ENCODE measurements around the gene PIAS1.

PIAS1 gene

GRCh38 chr15:68192804-68193486, 138.8 kb downstream of the PIAS1 start:
- TF ChIP-seq ZNF366 (tag by site-specific recombination; conservative IDR thresholded peaks at IDR 0.05), result no peak
- no peak for TF ChIP-seq GLIS2 (tag by site-specific recombination; IDR thresholded peaks at IDR 0.05)
- TF ChIP-seq ZBTB17 (tag by site-specific recombination; IDR thresholded peaks at IDR 0.05), result peak; percentile 25; the same call in 1 of the 2 replicates
- TF ChIP-seq ZFP3 (tag by site-specific recombination; IDR thresholded peaks at IDR 0.05; ENCODE audit: low read depth), result no peak
- ChIA-PET POLR2A (no interaction called here), CTCF (interaction anchor here (0.6 kb wide), 1 partner anchor 461 kb away, joined by 6 read pairs; no protein-coding TSS in a partner anchor)
- Histone ChIP-seq H3K4me3 (ENCODE audit: low read depth, low read length) (no peak overlapping the region), H3K36me3 (ENCODE audit: control insufficient read depth in 2 of 2, insufficient read depth in 1 of 2, low read length in 2 of 2) (peaks cover 6 to 63% of the 10 kb centered on the region in 2 experiments), H3K27ac (ENCODE audit: extremely low read depth, low read depth, low read length) (no peak overlapping the region), H3K9me3 (ENCODE audit: control insufficient read depth, insufficient read depth, low read depth, low read length) (no peaks in the 10 kb centered on the region), H3K4me1 (ENCODE audit: control insufficient read depth, insufficient read depth, low read length) (no peaks in the 10 kb centered on the region)

- Histone ChIP-seq H3K4me3 (ENCODE audit: low read depth, low read length) (no peak overlapping the region), H3K36me3 (ENCODE audit: control insufficient read depth in 2 of 2, insufficient read depth in 1 of 2, low read length in 2 of 2) (peaks cover 0 to 47% of the 10 kb centered on the region in 2 experiments), H3K9me3 (ENCODE audit: control insufficient read depth, insufficient read depth, low read depth, low read length) (no peaks in the 10 kb centered on the region), H3K4me1 (ENCODE audit: control insufficient read depth, insufficient read depth, low read length) (no peaks in the 10 kb centered on the region), H3K27ac (ENCODE audit: extremely low read depth, low read depth, low read length) (no peak overlapping the region)
- CTCF ChIA-PET, result interaction anchor here (0.6 to 1.3 kb wide), 11 partner anchors 40 to 1288 kb away, joined by 3 to 8 read pairs (median 4); no protein-coding TSS in a partner anchor
- POLR2A ChIA-PET, result interaction anchor here (0.7 to 1.2 kb wide), 2 partner anchors 42 to 83 kb away, joined by 3 read pairs; no protein-coding TSS in a partner anchor
- TF ChIP-seq ZNF280D (tag by site-specific recombination; IDR thresholded peaks at IDR 0.05) (no peak), ZNF175 (tag by site-specific recombination; IDR thresholded peaks at IDR 0.05) (no peak), ZNF37A (tag by site-specific recombination; IDR thresholded peaks at IDR 0.05) (no peak), ZNF416 (tag by site-specific recombination; IDR thresholded peaks at IDR 0.05) (no peak), ZNF837 (tag by site-specific recombination; IDR thresholded peaks at IDR 0.05) (no peak), ZNF214 (tag by site-specific recombination; IDR thresholded peaks at IDR 0.05; ENCODE audit: borderline replicate concordance) (no peak), ZNF561 (tag by site-specific recombination; IDR thresholded peaks at IDR 0.05; ENCODE audit: borderline replicate concordance) (no peak), ZNF658 (tag by site-specific recombination; IDR thresholded peaks at IDR 0.05) (no peak), ZNF133 (tag by site-specific recombination; IDR thresholded peaks at IDR 0.05) (no peak), MZF1 (tag by site-specific recombination; IDR thresholded peaks at IDR 0.05; ENCODE audit: borderline replicate concordance) (no peak), KLF10 (tag by site-specific recombination; IDR thresholded peaks at IDR 0.05) (no peak), ZNF830 (tag by site-specific recombination; IDR thresholded peaks at IDR 0.05; ENCODE audit: low read depth) (no peak)
Measured at GRCh38 chr15:68195336-68196112, 141.4 kb downstream of the PIAS1 start.

- H3K9me3 ChIP-seq (ENCODE audit: control insufficient read depth, insufficient read depth, low read depth, low read length), result no peaks in the 10 kb centered on the region
- ChIA-PET POLR2A (interaction anchor here (1.2 kb wide), 1 partner anchor 82 kb away, joined by 3 read pairs; no protein-coding TSS in a partner anchor), CTCF (interaction anchor here (0.7 kb wide), 1 partner anchor 334 kb away, joined by 3 read pairs; no protein-coding TSS in a partner anchor)
- no peaks in the 10 kb centered on the region for H3K4me1 ChIP-seq (ENCODE audit: control insufficient read depth, insufficient read depth, low read length)
- H3K36me3 ChIP-seq (ENCODE audit: control insufficient read depth in 2 of 2, insufficient read depth in 1 of 2, low read length in 2 of 2), result peaks cover 0 to 44% of the 10 kb centered on the region in 2 experiments
- H3K4me3 ChIP-seq (ENCODE audit: low read depth, low read length), result no peak overlapping the region
- no peak overlapping the region for H3K27ac ChIP-seq (ENCODE audit: extremely low read depth, low read depth, low read length)
- no peak for TF ChIP-seq ZSCAN16 (tag by site-specific recombination; IDR thresholded peaks at IDR 0.05)
Measured at GRCh38 chr15:68196445-68197169, 142.5 kb downstream of the PIAS1 start.

Measured in HEK293 (cell line).